HG02981 (cell line): ENCODE measurements around the gene TFRC.
"Not testable (repeated sequence)": the region's sequence is repeated elsewhere in the genome, so short reads cannot be mapped to it uniquely, and the experiment has no call there.

Experiments
- ATAC-seq: cut with Tn5 transposase; IDR thresholded peaks from one replicate; pipeline ENCODE4 v1.9.1; 2021; ENCODE audit warnings: mild to moderate bottlenecking, moderate library complexity; ENCODE audit not compliant: unreplicated experiment

Gene TFRC

DNA sequence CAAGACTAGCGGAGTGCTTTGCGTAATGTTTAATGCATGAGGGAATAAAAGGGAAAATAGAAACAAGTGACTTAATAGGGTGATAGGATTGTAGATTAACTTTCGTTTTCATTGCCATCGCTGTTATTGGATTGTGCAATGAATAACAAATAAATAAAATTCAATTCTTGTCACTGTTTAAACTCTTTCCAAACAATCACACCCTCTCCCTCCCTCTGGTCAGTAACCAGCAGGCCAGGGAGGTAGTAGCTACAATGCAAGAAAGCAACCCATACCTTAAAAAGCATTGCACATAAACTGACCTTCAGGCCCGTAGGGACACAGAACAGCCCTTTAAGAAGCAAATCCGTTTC is 705 bp upstream of the TFRC start:
- no peak for ATAC-seq

DNA sequence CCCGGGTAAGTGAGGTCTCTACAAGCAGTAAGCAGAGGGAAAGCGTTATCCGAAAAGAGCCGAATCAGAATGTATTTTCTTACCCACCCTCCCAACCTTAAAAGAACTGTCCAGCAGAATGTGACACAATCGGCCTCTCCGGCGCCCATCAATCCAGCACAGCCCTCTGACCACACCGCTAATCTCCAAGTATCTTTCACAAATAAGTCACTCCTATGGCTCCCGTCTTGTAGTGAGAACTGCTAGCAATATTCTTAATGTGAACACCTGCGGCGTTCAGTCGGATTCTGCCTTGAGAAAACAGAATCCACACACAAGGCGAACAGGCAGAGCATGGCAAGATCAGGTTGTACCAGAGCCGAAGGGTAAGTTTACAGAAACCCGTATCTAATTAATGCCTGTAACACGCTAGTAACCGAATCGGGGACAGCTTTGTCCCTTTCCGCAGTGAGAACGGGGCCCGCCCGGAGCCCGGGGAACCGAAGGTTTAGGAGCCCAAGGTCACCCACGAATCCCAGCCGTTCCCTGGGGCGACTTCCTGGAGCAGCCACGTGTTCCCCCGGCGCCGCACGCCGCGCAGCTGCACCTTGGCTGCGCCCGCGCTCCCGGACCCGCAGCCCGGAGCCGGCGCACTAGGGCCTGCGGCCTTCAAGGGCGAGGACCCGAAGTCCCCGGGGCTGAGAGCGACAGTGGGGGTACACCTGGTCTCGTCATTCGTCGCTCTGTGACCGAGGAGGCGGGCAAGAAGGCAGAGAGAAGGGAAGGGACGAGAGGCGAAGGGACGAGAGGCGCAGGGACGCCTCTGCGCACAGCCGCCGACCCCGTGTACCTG is 672 bp downstream of the TFRC start:
- ATAC-seq = peak; percentile 39

DNA sequence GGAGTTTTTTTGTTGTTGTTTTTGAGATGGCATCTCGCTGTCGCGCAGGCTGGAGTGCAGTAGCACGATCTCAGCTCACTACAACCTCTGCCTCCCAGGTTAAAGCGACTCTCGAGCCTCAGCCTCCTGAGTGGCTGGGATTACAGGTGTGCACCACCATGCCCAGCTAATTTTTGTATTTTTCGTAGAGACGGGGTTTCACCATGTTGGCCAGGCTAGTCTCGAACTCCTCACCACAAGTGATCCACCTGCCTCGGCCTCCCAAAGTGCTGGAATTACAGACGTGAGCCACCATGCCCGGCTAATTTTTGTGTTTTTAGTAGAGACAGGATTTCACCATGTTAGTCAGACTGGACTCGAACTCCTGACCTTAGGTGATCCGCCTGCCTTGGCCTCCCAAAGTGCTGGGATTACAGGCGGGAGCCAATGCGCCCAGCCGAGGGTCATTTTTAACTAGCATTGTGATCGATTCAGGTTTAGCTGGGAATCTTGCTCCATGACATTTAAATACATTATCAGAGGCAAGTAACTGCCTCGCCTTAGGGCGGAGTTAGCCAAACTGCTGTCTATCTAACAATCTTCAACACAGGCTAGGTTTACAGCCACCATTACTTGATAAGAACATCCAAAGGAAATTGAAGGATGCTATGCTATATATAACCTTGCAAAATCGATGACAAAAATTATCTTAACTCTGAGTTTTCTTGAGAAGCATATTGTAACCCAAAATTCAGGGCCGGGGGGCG is 1.6 kb downstream of the TFRC start:
- not testable (repeated sequence) for ATAC-seq

DNA sequence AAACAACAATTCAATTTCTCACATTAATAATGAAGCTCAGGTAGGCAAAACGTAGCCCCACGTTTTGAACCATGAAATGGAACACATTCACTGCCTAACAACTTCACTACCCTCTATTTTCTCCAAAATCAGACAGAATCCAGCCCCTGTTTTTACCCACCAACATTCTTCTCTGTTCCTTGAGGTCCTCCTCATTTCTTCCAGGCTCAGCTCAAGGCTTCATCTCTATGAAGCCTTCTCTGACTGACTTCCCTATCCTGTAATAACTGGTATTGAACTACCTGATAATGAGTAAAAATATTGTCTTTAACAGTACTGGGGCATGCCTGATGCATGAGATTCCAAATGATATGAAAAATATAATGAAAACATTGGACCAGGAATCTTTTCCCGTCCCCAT is 2.2 kb downstream of the TFRC start:
- no peak for ATAC-seq

DNA sequence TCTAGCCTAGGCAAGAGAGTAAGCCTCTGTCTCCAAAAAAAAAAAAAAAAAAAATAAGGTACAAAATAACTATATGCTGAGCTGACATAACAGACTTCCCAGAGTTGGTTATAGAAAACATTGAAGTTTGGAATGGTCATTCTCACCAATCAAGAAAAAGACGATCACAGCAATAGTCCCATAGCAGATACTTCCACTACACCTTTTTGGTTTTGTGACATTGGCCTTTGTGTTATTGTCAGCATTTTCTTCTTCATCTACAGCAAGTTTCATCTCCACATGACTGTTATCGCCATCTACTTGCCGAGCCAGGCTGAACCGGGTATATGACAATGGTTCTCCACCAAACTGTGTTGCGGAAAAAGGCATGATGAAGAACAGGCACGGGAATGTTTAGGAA is 6.9 kb downstream of the TFRC start:
- ATAC-seq = no peak

DNA sequence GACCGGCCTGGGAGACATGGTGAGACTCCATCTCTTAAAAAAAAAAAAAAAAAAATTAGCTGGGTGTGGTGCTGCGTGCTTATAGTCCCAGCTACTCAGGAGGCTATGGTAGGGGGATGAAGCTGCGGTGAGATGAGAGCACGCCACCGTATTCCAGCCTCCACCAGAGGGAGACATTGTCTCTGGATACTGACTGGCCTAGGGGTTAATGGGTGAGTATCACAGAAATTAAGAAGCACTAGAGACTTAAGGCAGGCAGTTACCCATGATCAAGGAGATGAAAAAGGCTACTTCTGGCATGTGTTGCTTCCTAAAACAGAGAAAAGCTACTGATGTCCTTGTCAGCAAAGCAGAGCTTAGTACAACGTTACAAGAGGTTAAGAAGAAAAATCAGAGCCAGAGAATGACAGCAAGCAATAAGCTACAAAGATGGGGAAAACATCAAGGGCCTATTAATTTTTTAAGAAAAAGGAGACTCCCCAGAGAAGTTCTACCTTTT is 8.6 kb downstream of the TFRC start:
- ATAC-seq = peak; percentile 76

DNA sequence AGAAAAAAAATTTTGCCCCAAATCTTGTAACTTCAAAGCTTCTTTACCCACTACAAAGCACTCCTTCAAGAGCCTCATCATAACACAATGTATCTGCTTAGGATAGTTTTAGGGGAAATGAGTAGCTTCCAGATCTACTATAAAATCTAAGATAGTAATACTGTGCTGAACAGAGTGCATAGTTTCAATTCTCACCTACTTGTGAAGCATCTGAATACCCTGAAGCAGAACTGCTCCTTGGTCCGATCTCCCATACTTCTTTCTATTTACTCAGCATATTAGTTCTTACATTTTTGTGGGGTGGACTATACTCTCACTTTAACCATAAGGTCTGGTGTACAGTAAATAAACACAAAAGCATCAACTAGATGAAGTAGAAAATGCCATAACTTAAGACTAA is 9.6 kb downstream of the TFRC start:
- ATAC-seq = no peak

DNA sequence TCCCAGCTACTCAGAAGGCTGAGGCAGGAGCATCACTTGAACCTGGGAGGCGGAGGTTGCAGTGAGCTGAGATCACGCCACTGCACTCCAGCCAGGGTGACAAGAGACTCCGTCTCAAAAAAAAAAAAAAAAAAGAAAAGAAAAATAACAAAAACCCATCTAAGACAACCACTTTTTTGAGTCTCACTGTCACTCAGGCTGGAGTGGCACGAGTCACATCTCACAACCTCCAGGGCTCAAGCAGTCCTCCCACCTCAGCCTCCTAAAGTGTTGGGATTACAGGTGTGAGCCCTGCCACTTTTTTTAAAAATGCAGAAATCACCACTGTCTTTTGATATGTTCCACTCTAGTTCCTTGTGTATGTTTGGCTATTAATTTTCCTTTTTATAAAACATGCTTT is 13.1 kb downstream of the TFRC start:
- not testable (repeated sequence) for ATAC-seq

DNA sequence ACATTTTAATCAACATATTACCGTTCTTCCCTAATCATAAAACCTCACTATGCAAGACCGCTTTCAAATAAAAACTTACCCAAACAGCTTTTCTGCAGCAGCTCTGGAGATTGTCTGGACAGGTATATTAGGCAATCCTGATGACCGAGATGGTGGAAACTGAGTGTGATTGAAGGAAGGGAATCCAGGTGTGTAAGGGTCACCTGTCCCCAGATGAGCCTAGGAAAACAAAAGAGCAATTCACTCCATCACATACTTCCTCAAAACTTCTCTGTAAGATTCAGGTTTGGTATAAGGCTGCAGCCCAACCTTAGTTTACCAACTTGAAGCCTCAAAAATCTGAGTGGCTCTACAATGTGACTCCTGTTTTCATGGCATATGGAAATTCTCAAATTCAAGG is 14.5 kb downstream of the TFRC start:
- ATAC-seq = no peak

DNA sequence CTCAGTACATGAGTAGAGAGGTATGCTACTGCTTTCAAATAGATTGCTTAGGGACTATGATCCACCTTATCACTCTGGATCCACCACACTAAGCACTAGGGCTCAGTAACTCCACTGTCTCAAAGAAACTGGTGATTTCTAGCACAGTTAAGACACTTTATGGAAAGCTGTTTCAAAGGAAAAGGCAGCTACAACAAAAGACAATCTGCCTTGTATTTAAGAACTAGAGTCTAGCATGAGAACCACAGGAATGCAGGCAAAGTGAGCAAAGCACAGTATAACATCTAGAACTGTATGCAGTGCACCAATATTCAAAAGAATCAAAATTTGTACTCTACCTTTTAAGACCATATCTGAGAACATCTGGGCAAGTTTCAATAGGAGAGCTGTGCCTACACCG is 17.9 kb downstream of the TFRC start:
- ATAC-seq = no peak

DNA sequence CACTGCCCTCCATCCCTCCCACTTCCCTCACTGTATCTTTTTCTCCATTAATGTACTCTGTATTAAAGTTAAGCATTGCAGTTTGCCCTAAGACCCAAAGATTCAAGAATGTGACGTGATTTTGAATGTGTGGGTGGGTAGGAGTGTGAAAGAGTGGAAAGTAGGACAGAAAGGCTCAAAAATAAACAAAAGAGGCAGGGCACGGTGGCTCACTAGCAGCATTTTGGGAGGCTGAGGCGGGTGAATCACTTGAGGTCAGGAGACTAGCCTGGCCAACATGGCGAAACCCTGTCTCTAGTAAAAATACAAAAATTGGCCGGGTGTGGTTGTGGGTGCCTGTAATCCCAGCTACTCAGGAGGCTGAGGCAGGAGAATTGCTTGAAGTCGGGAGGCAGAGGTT is 18.4 kb downstream of the TFRC start:
- ATAC-seq = no peak

DNA sequence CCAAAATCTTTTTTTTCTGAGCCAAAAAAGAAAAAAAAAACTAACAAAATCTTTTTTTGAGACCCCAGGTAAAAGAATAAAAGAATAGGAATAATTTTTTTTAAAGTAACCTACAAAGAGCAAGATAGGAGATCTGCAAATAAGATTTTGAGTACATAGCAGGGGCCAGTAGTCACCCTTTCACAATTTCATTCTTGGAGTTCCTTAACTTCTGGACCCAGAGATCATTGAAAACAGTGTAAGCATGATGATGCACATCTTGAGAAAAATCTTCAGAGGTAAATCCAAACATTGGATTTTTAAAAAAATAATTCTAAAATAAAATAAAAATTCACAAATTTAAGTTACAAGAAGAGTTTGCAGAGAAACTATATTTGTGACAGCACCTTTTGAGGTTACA is 18.8 kb downstream of the TFRC start:
- ATAC-seq = no peak

DNA sequence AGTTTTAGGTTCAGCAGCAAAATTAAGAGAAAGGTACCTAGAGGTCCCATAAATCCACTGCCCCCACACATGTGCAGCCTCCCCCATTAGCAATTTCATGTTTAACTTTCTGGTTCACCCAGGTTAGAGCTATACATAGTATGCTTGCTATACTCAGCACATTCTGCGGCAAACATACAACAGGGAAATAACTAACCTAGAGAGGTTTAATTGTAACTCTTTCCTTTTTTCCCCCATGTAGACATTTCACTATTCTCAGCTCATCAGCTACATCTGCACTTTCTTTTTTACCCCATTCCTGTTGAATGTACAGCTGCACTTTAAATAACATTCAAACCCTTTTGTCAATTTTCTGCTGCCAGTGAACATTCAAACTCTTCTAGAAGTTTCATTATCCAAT is 21.1 kb downstream of the TFRC start:
- no peak for ATAC-seq

DNA sequence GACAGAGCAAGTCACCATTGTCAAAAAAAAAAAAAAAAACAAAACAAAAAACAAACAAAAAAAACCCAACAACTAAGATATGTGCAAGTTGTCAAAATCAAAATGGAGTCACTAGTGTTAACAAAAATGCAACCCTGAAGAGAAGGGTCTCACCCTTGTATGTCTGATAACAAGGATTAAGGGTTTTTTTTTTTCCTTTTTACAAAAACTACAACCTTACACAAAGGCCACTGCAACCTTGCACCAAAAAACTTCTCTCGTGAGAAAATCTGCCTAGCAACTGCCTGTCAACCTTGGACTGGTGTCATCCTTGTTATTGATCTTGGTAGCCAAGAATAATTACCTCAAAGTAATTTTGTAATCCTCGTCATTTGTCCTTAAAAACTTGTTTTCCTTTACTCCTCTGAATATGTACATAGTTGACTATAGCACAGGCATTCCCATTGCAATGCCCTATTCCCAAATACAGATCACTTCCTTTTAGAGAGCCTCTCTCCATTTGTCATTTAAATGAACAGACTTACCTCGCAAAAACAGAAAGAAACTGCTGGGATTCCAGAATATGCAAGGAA is 24.0 kb downstream of the TFRC start:
- ATAC-seq = no peak

DNA sequence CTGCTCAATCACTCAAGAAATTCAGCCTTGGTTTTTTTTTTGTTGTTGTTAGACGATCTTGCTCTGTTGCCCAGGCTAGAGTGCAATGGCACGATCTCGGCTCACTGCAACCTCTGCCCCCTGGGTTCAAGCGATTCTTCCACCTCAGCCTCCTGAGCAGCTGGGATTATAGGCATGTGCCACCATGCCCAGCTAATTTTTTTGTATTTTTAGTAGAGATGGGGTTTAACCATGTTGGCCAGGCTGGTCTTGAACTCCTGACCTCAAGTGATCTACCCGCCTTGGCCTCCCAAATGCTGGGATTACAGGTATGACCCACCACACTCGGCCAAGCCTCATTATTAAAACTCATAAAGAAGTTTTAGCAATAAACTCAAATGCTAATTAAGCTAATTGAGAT is 25.5 kb downstream of the TFRC start:
- not testable (repeated sequence) for ATAC-seq

DNA sequence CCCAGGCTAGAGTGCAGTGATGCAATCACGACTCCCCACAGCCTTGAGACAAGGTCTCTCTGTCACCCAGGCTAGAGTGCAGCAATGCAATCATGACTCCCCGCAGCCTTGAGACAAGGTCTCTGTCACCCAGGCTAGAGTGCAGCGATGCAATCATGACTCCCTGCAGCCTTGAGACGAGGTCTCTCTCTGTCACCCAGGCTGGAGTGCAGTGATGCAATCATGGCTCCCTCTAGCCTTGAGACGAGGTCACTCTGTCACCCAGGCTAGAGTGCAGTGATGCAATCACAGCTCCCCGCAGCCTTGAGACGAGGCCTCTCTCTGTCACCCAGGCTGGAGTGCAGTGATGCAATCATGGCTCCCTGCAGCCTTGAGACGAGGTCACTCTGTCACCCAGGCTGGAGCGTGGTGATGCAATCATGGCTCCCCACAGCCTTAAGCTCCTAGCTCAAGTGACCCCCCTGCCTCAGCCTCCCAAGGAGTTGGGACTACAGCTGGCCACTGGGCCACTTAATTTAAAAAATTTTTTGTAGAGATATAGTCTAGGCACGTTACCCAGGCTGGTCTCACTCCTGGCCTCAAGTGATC is 26.1 kb downstream of the TFRC start:
- no peak for ATAC-seq

DNA sequence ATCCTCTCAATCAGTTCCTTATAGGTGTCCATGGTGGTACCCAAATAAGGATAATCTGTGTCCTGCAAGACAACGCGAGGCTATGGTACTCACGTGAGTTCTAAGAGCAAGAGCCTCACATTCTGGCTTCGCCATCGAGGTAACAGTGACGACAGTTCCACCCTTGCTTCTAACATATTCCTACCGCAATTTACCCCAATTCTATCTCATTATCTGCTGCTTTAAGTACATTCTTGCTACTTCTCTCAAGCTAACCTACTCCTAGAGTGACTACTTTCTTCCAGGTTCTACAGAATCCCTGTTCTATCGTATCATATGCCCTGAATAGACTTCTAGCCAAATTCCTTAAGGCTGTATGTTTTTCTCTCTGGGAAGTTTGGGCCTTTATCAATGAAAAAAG is 26.6 kb downstream of the TFRC start:
- ATAC-seq = no peak

DNA sequence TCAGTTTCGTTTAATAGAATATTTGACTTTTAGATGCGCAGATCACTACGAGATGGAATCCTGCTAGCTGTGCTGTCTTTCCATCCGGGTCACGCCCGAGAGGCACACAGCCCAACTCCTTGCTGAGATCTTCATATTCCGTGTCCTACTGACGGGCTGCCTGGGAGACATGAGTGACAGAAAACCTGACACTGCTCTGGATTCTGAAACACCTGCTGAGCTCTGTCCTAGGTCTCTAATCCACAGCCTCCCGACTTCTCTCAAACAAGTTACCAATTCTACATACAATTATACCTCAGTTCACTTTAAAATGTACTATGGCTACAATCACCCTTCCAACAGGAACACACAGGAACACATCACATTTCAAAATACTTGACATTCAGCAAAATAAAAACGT is 27.2 kb downstream of the TFRC start:
- ATAC-seq = no peak

DNA sequence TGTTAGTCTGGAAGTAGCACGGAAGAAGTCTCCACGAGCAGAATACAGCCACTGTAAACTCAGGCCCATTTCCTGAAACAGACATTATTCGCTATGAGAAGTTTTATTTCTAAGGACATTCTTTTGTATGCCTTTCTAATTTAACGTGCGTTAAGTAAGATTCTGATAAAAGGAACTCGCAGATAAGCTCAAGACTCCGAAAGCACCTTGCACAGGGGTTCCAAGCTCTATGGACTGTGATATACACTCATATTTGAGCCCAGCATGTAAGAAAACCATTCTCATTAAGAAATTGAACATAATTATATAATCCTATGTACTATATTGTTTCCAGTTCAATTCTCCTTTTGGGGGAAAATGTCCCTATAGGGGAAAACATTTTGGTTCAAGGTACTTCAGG is 28.4 kb downstream of the TFRC start:
- no peak for ATAC-seq

DNA sequence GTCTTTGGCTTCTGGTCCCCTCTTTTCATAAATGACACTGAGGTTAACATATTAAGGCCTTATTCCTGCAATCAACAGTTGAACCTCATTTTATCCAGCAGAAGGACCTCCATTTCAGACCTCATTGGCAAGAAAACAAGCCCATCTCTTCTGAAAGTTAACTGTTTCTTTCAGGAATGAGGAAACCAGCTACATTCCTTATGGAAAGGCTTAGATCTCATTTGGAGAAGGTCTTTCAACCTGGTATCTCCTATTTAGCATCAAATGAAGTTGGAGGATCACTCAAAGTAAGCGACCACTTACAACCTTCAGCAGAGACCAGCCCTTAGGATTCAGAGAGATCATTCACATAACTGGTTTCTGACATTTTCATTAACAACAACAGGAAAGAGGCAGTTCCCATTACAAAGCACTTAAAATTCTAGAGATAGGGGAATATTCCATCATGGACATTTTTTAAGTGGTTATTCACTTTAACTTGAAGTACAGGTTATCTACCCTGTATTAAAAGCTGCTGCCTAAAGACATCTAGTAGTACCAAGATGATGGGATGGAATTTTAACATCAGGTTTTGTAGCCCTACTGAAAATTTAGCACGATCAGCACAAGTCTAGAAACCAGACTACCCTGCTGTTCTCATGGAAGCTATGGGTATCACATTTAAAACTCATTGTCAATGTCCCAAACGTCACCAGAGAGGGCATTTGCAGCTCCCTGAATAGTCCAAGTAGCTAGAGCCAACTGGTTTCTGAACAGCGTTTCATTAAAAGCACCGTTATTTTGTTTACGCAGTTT is 30.4 kb downstream of the TFRC start:
- ATAC-seq = no peak

DNA sequence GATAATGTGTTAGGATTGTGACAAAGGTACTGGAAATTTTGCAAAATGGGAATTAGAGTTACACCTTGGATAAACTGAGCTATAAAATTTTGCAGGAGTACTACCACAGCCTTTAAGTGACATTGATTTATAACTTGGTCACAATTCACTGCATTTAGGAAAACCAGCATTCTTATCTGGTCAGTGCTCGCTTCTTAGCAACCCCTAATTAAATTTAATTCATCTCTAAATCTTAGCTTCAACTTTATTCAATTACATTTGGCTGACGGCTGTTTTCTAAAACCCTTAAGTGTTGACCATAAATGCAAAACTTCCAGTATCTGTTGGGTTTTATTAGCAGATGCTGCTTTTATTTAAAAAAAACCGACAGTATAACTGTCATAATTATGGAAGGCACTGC is 31.3 kb downstream of the TFRC start:
- ATAC-seq = no peak
